Femur (tissue), 1 donor: Measurements from ENCODE around the gene PTPRG.
A peak's percentile ranks its signal among the peaks of the same experiment; 100 is the strongest.
"Not testable (repeated sequence)": the region's sequence is repeated elsewhere in the genome, so short reads cannot be mapped to it uniquely, and the experiment has no call there.

Source experiments
- DNase-seq: peaks from one replicate; pipeline ENCODE4 v3.0.0-alpha.2; 2017

PTPRG gene

DNA sequence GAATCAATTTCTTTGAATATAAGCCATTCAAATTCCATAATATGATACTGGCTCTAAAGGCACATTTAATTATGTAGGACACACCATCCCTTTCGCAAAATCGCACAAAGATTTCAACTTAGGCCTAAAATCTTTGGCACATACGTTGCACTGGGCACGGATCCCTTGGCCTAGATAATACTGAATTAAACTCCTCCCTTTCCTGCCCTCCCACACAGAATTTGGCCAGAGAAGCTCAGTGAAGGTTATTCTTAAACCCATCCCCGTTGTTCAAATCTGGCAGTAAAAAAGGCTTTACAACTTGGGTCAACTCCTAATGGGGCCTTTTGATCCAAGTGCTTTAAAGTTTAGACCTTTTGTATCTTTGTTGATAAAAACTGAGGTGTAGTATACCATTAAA is 247.2 kb downstream of the PTPRG start:
- DNase-seq = peak; percentile 64

DNA sequence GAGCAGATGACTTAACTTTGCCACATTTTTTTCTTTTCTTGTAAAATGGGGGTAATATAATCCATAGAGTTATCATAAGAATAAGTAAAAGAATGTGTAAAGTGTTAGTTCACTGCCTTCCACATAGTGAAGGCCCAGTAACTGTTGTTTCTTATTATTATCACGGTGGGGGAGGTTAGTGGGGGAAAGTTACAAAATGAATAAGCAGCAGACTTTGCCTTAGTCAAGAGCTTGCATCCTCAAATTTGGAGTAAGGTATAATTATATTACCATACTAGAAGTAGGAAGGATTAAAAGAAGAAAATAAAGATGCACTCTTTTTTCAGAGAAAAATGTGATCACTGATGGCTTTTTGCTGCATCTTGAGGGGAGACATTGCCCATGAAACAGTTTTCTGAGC is 247.6 kb downstream of the PTPRG start:
- no peak for DNase-seq

DNA sequence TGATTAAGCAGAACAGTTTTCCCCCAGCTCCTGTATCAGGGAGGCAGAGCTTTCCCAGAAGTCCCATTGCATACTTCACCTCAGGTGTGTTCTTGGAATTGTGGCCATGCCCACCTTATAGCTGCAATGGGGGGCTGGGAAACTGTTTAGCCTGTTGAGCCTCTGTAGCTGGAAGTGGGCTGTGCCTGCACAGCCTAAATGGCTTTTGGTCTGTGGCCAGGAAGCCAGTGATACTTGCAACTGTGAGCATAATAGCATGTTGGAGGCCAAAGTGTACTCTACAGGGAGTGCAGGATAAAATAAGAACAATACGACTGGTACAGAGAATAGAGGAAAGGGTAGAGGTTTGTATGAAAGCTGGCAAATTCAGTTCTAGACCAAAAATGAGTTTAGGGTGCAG is 248.5 kb downstream of the PTPRG start:
- DNase-seq = peak; percentile 61

DNA sequence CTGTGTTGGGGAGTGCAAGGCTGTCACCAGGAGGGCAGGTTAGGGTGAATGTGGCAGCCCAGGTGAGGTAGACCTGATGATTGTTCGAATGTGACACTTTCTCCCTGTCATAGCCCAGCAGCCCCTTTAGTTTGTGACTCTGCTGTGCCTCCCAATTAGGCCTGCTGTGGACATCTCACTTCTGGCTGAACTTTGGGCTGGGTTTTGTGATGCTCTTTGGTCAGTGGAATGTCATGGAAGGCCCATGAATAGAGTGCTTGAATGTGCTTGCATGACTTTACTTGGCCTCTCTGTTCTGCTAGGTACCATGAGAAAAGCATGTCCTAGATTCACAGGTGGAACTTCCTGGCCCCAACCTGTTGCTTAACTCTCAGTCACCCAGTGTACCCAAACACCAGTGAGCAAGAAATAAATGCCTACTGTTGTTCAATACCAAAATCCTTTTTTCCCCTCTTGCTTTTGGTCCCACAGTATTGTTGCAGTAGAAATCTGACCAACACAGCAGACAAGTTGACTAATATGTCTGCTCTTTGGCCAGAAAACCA is 249.7 kb downstream of the PTPRG start:
- no peak for DNase-seq

DNA sequence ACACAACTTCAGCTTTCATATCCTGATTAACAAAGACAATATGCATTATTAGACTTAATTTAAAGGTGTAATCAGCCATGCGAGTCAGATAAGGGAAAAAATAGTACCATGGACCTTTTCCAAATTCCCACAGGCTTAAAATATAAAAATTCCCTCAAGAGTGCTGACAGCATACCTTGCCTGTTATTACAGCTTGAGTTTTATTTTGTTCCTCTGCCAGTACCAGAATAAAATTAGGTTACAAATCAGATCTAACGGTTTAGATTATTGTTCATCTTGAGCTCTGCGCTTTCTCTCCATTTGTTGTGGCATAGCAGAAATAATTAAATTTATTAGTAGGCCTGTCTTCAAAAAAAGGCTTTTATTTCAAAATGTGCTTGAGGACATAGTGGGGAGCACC is 250.3 kb downstream of the PTPRG start:
- no peak for DNase-seq

DNA sequence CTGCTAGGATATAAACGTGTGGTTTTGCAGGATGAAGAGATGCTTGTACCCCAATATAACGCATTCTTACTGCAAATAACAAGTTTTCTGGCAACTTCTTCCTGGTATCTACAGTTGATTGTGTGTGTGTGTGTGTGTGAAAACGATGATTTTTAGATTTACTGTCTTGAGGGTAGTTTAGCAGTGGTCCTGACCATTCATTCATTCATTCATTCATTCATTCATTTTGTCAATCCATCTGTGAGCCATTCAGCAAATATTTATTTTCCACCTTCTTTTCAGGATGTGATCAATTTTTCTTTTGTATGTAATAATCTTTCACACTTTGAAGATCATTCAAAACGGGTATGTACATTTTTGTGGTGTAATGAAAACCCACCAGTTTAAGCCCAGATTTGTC is 250.7 kb downstream of the PTPRG start:
- DNase-seq = no peak

DNA sequence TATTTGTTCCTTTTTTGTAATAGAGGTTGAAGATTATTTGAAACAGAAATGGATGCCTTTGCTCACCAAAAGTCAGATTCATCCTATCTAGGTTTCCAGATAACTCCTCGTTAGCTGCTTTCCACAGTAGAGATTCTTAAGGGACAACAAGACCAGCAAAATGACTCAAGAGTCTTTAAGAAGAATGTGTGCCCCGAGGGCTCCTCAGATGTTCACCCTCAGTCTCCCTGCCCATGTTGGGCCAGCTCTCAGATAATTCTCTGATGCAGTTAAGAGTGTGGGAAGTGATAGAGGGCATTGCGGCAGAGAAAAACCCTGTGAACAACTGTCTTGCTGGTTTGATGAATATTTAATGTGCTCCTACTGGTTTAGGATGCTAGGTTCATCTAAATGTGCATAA is 251.1 kb downstream of the PTPRG start:
- DNase-seq = no peak

DNA sequence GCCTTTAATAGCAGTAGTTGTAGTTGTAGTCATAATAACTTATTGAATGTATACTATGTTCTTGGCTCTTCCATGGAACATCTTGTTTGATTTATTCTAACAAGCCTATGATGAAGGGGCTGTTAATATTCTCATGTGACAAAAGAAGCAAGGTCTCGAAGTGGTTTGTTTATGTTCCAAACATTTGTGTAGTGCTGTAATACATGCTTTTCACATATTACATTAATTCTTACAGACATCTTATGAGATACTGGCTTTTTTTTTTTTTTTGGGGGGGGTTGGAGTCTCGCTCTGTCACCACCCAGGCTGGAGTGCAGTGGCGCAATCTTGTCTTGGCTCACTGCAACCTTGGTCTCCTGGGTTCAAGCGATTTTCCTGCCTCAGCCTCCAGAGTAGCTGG is 252.3 kb downstream of the PTPRG start:
- DNase-seq = no peak

DNA sequence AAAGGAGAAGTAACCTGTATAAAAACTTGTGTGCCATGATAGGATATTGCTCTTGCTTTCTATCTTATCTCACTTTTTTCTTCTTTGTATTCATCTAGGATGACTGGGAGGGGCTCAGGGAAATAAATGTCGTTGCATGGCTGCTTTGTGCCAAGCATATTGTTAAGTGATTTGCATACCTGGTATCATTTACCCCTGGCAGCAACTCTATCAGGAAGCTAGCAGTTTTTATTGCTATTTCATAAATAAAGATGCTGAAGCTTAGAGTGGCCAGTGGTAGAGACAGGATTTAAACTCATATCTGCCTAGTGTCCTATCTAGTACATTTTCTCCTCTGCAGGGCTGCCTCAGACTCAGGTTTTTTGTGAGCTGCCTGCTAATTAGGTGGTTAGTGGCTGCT is 253.3 kb downstream of the PTPRG start:
- no peak for DNase-seq

DNA sequence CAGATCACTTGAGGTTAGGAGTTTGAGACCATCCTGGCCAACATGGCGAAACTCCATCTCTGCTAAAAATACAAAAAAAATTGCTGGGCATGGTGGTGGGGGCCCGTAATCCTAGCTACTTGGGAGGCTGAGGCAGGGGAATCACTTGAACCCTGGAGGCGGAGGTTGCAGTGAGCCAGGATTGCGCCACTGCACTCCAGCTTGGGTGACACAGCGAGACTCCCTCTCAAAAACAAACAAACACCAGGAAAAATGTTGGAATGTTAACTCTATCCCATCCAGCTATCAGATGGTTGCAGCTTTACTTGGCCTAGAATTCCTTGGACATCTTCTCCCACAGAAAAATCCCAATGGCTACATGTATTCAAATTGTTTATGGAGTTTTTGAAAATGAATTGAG is 254.9 kb downstream of the PTPRG start:
- not testable (repeated sequence) for DNase-seq

DNA sequence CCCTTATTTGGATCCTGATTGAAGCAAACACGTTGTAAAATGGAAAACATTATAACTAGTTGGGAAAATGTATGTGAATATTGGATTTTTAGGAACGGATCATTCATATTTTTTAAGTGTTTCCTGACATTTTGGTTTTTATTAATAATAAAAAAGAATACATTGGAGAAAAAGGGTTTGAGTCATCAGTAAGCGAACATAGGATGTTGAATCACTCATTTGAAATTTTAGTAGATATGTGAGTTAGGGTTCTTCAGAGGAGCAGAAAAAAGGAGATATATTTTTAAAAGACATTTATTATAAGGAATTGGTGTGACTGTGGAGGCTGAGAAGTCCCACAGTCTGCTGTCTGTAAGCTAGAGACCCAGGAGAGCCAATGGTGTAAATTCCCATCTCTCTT is 258.5 kb downstream of the PTPRG start:
- DNase-seq = no peak

DNA sequence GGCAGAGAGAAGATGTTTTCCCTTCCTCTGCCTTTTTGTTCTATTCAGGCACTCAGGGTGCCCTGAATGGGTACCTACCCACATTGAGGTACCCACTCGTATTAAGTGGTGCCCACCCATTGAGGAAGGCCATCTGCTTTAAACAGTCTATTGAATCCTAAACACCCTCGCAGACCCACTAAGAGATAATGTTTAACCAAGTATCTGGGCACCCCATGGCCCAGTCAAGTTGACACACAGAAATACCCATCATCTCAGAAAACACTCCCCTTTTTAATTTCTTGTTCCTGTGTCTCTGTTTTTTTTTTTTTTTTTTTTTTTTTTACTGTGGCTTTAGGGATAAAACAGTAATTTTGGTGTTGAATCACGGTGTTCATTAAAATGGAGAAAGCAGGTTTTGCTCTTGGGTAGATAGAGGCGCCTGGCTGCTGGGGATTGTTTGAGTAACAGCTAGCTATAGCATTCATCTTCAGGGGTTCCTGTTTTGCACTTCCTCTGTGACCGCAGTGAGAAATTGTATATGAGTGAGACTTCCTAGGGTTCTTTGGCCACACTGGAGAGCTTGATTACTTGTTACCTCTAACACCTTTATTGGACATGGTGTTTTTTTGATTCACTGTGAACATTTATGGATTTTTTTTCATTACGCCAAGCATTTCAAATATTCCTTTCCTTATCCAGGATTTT is 259.1 kb downstream of the PTPRG start:
- no peak for DNase-seq

DNA sequence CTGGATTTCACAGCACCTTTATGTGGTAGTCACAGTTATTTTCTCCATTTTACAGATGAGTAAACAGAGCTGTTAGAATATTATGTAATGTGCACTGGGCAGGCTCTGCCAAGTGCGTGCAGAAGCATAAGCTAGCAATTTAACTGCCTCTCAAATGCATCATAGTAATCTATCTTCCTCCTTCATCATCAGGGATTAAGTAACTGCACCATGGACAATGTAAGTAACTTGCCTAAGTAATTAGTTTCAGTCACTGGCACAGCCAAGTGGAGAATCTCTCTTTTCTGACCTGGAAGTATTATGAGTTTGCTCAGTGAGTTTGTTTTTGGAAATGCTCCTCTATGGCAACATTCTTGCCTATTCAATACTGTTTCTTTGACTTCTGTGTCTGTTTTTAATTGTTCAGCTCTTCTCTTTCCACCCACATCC is 260.5 kb downstream of the PTPRG start:
- DNase-seq = no peak

DNA sequence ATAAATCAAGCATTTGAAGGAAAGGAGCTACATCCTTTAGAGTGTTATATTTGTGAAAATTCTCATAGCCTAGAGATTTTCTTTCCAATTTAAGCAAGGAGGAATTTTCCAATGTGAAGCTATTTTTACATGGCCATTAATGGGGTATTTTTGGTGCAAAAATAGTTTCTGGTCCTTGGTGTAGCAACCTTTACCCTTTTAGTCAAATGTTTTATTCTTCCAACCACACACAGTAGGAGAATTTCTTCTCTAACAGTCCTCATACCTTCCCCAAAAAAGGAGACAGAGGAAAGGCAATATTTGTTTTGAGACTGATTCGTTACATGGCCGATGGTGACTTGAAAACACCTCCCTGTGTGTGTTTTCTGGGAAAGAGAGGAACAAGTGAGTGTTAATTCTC is 261.2 kb downstream of the PTPRG start:
- no peak for DNase-seq

DNA sequence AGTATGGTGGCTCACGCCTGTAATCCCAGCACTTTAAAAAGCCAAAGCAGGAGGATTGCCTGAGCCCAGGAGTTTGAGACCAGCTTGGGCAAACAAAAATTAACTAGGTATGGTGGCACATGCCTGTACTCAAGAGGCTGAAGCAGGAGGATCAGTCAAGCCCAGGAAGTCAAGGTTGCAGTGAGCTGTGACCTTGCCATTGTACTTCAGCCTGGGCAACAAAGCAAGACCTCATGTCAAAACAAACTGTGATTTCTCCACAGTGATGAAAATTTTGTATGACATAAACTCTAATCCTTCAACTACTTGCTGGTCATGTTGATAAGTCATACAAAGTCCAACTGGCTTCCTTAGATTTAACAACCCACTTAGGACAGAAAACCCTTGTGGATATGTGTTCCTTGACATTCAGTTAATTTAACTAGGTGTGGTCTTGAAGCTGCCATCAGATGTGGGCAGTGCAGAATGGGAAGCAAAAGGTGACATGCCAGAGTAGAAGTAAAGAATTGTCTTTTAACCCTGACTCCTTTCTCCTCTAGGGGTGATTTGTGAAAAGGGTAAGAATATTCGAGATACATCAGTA is 263.3 kb downstream of the PTPRG start:
- DNase-seq = no peak

DNA sequence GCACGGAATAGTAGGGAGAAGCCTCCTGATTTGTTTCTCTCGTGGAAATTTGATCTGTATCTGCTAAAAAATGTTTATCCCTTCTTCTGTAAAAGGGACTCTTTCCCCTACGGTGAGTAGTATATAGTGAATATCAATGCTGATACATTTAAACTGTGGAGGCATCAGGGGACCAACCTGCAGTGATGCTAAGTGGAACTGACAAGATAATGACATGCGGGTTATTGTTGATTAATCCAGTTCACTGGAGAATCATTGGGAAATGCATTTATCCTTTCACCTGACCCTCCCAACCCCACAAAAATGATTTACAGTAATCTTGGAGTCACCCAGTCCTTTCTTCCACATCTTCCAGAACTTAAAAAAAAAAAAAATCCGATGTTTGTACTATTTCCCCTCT is 264.8 kb downstream of the PTPRG start:
- DNase-seq = no peak

DNA sequence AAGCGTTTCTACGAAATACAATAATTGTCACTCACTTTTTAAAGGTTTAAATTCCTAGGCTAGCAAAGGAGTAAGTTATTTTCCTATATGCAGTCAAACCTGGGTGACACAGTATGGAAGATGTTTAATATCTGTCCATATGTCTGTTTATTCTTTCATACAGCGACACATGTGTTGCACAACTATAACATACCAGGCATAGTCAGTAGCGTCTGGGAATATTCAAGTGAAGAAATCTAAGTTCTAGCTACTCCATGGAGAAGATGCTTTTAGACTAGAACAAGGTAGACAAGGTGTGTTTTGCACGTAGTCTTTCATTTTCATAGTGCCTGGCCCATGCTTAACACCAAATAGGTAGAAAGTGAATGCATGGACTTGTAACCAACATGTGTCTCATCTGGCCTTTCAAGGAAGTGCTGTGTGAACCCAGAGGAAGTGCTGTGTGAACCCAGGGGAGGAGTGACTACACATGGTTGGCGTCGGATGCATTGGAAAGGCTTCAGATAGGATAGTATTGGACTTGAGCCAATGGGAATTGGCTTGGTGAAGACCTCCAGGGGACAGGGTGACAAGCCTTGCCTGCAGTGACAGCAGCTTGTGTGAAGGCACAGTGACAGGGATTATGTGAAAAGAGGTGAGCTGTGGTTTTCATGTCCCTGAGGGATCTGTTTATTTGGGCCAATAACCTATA is 267.0 kb downstream of the PTPRG start:
- DNase-seq = no peak

DNA sequence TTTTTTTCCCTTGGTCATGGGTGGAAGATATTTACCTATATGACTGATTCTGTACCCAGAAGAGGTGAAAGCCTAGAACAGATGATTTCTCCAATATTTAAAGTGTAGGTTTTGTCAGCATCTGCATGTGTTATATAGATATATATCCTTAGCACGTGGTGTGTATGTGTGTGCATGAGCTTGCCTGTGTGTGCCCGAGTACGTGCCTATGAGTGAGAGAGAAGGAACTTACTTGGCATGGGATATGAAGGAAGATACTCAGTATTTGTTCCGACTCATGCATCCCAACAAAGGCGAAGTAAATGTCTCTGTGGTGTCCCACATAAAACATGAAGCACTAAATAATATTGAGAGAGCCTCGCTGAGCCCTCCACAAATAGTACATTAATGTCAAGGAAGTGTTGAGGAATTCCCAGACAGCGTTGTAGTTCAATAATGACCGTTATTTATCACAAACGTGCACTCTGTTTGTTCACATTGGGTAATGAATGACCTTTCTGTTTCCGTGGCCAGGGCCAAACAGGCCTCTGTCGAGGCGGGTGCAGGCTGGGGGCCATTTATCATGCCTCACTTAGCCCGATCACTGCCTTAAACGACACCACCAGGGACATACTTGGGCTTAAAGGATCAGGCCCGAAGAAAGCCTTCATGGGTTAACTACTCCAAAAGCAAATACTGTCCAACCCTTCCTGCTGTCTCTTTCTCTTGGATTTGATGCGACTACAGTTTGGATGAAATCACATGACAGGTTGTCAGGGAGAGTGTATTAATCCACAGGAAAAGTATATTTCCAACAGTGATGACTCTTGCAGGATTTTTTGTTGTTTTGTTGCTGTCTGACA is 267.7 kb downstream of the PTPRG start:
- DNase-seq = no peak

DNA sequence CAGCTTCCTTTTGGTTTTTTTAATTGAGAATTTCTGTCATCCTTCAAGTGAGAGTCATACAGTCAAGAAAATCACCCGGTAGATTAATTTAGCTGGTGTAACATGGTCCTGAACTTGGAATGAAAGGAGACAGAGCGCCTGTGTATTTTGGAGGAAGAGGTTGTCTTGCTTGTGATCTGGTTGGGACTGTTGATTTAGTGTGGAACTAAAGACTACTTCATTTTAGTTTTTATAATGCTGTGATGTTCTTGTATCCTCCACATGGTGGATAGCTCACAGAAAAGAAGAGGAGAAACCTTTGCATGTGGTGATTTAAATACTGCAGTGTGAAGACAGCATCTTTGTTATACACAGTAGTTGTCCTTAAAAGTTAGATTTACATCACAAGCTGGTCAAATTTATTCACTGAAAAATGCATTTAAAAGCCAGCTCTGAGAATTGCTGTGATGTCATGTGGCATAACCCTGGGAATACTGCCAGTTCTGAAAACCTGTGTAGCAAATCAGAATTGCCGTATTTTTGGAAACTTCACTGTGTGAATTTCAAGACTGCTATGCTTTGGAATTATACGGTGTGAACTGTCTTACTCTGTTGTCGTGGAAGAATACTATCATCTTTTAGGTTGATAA is 268.5 kb downstream of the PTPRG start:
- DNase-seq = no peak

DNA sequence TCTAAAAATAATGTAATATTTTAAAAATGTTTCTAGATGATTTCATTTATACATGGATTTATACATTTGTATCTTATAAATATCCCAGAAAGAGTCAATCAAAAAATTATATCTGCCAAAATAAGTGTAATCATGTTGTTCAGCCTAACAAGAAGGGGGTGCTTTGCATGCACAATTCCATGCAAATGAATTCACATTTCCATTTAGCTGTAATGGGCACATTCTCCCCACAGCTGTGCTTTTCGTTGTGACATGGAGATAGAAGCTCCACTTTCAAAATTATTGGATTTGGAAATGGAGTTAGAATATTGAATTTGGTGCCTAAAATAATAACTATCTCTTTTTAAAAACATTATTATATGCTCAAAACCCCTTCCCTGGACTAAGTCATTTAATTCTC is 270.6 kb downstream of the PTPRG start:
- no peak for DNase-seq

DNA sequence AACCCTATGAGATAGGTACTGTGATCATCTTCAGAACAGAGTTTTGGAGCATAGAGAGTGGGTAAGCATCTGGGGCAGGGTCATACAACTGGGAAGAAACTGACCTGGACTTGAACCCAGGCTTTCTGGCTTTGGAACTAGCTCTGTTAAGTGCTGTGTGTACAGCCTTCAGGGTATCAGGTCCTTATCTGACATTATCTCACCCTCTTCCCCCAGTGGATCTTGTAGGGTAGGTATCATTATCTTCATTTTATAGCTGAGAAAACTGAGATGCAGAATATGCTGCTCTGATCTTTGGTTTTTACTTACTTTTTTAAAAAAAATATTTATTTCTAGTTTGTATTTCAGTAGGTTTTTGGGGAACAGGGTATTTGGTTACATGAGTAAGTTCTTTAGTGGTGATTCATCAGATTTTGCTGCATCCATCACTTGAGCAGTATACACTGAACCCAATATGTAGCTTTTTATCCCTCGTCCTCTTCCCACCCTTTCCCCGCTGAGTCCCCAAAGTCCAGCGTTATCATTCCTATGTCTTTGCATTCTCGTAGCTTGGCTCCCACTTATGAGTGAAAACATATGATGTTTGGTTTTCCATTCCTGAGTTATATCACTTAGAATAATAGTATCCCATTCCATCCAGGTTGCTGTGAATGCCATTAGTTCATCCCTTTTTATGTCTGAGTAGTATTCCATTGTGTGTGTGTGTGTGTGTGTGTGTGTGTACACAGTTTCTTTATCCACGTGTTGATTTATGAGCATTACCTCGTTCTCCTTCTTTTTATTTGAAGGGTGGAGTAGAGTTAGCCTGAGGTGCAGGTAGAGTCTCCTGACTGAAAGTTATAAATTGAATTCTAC is 271.2 kb downstream of the PTPRG start:
- DNase-seq = no peak

DNA sequence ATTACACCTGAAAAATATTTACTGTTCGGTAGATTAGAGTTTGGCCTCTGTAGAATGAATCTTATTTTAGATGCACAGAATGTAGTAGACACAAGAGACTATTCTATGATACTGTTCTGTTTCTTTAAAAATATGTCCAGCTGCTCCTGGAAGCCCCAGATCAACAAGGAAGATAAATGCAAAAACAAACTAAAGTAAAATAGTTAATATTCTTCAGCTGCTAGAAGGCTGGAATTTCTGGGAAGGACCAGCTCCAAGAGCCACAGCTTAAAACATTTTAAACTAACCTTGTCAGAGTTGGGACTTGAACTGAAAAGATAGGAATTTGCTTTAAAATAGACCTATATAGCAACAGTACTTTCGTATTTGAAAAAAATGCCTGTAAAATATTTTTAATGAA is 277.9 kb downstream of the PTPRG start:
- DNase-seq = no peak
